HEK293 (cell line): ENCODE data around the gene LMTK2.

Experiments used
- BCL11B ChIP-seq: fragments of 450-650 bp; formaldehyde crosslinking; IDR thresholded peaks from 2 replicates; pipeline ENCODE4 v1.5.1; 2016; ENCODE audit warnings: low read depth, missing biosample characterization, missing genetic modification characterization
- GFI1B ChIP-seq: fragments of 450-650 bp; formaldehyde crosslinking; IDR thresholded peaks from 2 replicates; pipeline ENCODE4 v1.5.1; 2016; ENCODE audit warnings: missing biosample characterization, missing genetic modification characterization
- HOXC10 ChIP-seq: sonication (generic); formaldehyde crosslinking; IDR thresholded peaks from 2 replicates; pipeline ENCODE4 v1.8.1; 2023; ENCODE audit warnings: mild to moderate bottlenecking, missing genetic modification reagents
- HOXD13 ChIP-seq: sonication (generic); formaldehyde crosslinking; IDR thresholded peaks from 2 replicates; pipeline ENCODE4 v1.8.0; 2022; ENCODE audit warnings: missing genetic modification reagents, borderline replicate concordance
- KLF9 ChIP-seq: fragments of 450-650 bp; formaldehyde crosslinking; IDR thresholded peaks from 2 replicates; pipeline ENCODE4 v1.5.1; 2016; ENCODE audit warnings: missing biosample characterization, missing genetic modification characterization, low read depth
- SCRT1 ChIP-seq: fragments of 450-650 bp; formaldehyde crosslinking; IDR thresholded peaks from 2 replicates; pipeline ENCODE4 v1.5.1; 2016; ENCODE audit warnings: missing biosample characterization, missing genetic modification characterization, borderline replicate concordance
- SP7 ChIP-seq: fragments of 450-650 bp; formaldehyde crosslinking; IDR thresholded peaks from 2 replicates; pipeline ENCODE4 v1.5.1; 2016; ENCODE audit warnings: missing biosample characterization, missing genetic modification characterization
- YY2 ChIP-seq: fragments of 450-650 bp; formaldehyde crosslinking; IDR thresholded peaks from 2 replicates; pipeline ENCODE4 v1.5.1; 2016; ENCODE audit warnings: missing biosample characterization, missing genetic modification characterization
- ZBTB48 ChIP-seq: fragments of 450-650 bp; formaldehyde crosslinking; IDR thresholded peaks from 2 replicates; pipeline ENCODE4 v1.5.1; 2016; ENCODE audit warnings: missing biosample characterization, missing genetic modification characterization
- ZBTB8A ChIP-seq: fragments of 450-650 bp; formaldehyde crosslinking; IDR thresholded peaks from 2 replicates; pipeline ENCODE4 v1.5.1; 2016; ENCODE audit warnings: missing biosample characterization, missing genetic modification characterization
- ZFHX2 ChIP-seq: fragments of 450-650 bp; formaldehyde crosslinking; conservative IDR thresholded peaks from 2 replicates; pipeline ENCODE4 v1.5.1; 2016; ENCODE audit warnings: missing biosample characterization, missing genetic modification characterization
- ZFP3 ChIP-seq: fragments of 450-650 bp; formaldehyde crosslinking; IDR thresholded peaks from 2 replicates; pipeline ENCODE4 v1.5.1; 2016; ENCODE audit warnings: low read depth, missing biosample characterization, missing genetic modification characterization
- ZNF10 ChIP-seq: fragments of 450-650 bp; formaldehyde crosslinking; IDR thresholded peaks from 2 replicates; pipeline ENCODE4 v1.5.1; 2017; ENCODE audit warnings: missing biosample characterization, missing genetic modification characterization
- ZNF184 ChIP-seq: fragments of 450-650 bp; IDR thresholded peaks from 2 replicates; pipeline ENCODE4 v1.5.1; 2018; ENCODE audit warnings: missing biosample characterization, mild to moderate bottlenecking, missing genetic modification characterization
- ZNF221 ChIP-seq: fragments of 450-650 bp; formaldehyde crosslinking; IDR thresholded peaks from 2 replicates; pipeline ENCODE4 v1.5.1; 2017; ENCODE audit warnings: missing biosample characterization, missing genetic modification characterization, borderline replicate concordance
- ZNF292 ChIP-seq: fragments of 450-650 bp; formaldehyde crosslinking; IDR thresholded peaks from 2 replicates; pipeline ENCODE4 v1.5.1; 2016; ENCODE audit warnings: low read depth, missing biosample characterization, missing genetic modification characterization, borderline replicate concordance
- ZNF302 ChIP-seq: fragments of 450-650 bp; formaldehyde crosslinking; IDR thresholded peaks from 2 replicates; pipeline ENCODE4 v1.5.1; 2016; ENCODE audit warnings: missing biosample characterization, missing genetic modification characterization, low read depth
- ZNF311 ChIP-seq: fragments of 450-650 bp; formaldehyde crosslinking; IDR thresholded peaks from 2 replicates; pipeline ENCODE4 v1.5.1; 2017; ENCODE audit warnings: missing biosample characterization, missing genetic modification characterization, borderline replicate concordance
- ZNF324 ChIP-seq: fragments of 450-650 bp; formaldehyde crosslinking; IDR thresholded peaks from 2 replicates; pipeline ENCODE4 v1.5.1; 2016; ENCODE audit warnings: missing biosample characterization, missing genetic modification characterization
- ZNF416 ChIP-seq: fragments of 450-650 bp; formaldehyde crosslinking; IDR thresholded peaks from 2 replicates; pipeline ENCODE4 v1.5.1; 2016; ENCODE audit warnings: missing biosample characterization, missing genetic modification characterization
- ZNF501 ChIP-seq: fragments of 450-650 bp; formaldehyde crosslinking; IDR thresholded peaks from 2 replicates; pipeline ENCODE4 v1.5.1; 2016; ENCODE audit warnings: missing biosample characterization, missing genetic modification characterization
- ZNF560 ChIP-seq: fragments of 450-650 bp; formaldehyde crosslinking; IDR thresholded peaks from 2 replicates; pipeline ENCODE4 v1.5.1; 2017; ENCODE audit warnings: missing biosample characterization, missing genetic modification characterization, borderline replicate concordance
- ZNF621 ChIP-seq: fragments of 450-650 bp; formaldehyde crosslinking; IDR thresholded peaks from 2 replicates; pipeline ENCODE4 v1.5.1; 2017; ENCODE audit warnings: missing biosample characterization, missing genetic modification characterization
- ZNF626 ChIP-seq: fragments of 450-650 bp; sonication (Bioruptor Pico); formaldehyde crosslinking; IDR thresholded peaks from 2 replicates; pipeline ENCODE4 v1.5.1; 2018; ENCODE audit warnings: missing biosample characterization, missing genetic modification characterization, inconsistent platforms
- ZNF677 ChIP-seq: fragments of 450-650 bp; IDR thresholded peaks from 2 replicates; pipeline ENCODE4 v1.5.0; 2018; ENCODE audit warnings: missing biosample characterization, mild to moderate bottlenecking, missing genetic modification characterization, moderate library complexity
- ZNF792 ChIP-seq: fragments of 450-650 bp; formaldehyde crosslinking; IDR thresholded peaks from 2 replicates; pipeline ENCODE4 v1.5.1; 2016; ENCODE audit warnings: missing biosample characterization, missing genetic modification characterization
- ZNF837 ChIP-seq: fragments of 450-650 bp; formaldehyde crosslinking; IDR thresholded peaks from 2 replicates; pipeline ENCODE4 v1.5.1; 2016; ENCODE audit warnings: missing biosample characterization, missing genetic modification characterization
- TF ChIP-seq, protein P1 (sequence below): fragments of 450-650 bp; formaldehyde crosslinking; IDR thresholded peaks from 2 replicates; pipeline ENCODE4 v1.5.1; 2016; ENCODE audit warnings: missing biosample characterization, missing genetic modification characterization
- TF ChIP-seq, protein P2 (sequence below): fragments of 450-650 bp; formaldehyde crosslinking; IDR thresholded peaks from 2 replicates; pipeline ENCODE4 v1.5.1; 2016; ENCODE audit warnings: missing biosample characterization, missing genetic modification characterization
- TF ChIP-seq, protein P3 (sequence below): fragments of 450-650 bp; formaldehyde crosslinking; IDR thresholded peaks from 2 replicates; pipeline ENCODE4 v1.5.1; 2016; ENCODE audit warnings: missing biosample characterization, missing genetic modification characterization
- TF ChIP-seq, protein P4 (sequence below): fragments of 450-650 bp; IDR thresholded peaks from 2 replicates; pipeline ENCODE4 v1.5.1; 2018; ENCODE audit warnings: missing biosample characterization, mild to moderate bottlenecking, missing genetic modification characterization
- TF ChIP-seq, protein P5 (sequence below): fragments of 450-650 bp; formaldehyde crosslinking; IDR thresholded peaks from 2 replicates; pipeline ENCODE4 v1.5.1; 2017; ENCODE audit warnings: missing biosample characterization, missing genetic modification characterization
- TF ChIP-seq, protein P6 (sequence below): fragments of 450-650 bp; formaldehyde crosslinking; IDR thresholded peaks from 2 replicates; pipeline ENCODE4 v1.5.1; 2016; ENCODE audit warnings: missing biosample characterization, missing genetic modification characterization

The LMTK2 gene

DNA sequence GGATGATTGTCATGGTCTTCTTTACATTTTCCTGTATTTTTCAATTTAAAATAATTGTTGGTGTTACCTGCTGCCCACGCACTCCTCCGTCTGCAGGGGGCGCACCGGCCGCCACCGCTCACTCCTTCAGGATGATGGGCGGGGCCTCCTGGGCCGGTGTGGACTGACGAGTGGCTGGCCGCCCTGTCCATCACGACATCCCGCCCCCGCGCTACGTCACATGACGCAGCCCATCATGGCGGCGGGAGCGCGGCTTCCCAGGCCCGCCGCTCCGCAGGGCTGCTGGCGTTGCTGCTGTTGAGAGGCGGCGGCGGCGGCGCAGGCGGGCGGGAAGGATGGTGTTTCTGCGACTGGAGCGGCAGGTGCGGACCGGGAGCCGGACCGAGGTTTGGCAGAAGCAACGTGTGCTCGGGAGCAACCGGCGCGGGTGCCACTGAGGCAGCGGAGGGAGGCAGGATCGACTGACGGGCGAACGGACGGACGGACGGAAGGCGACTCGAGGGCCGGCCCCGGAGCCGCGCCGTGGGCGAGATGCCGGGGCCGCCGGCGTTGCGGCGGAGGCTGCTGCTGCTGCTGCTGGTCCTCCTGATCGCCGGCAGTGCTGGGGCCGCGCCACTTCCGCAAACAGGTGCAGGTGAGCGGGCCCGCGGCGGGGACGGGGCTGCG is at the start of gene LMTK2 (continued):
- TF ChIP-seq ZNF324 (peak; percentile 54; the same call in 1 of the 2 replicates), ZNF292 (no peak), ZNF560 (tag by site-specific recombination) (no peak), ZBTB8A (tag by site-specific recombination) (peak; percentile 33), ZNF302 (no peak), BCL11B (tag by site-specific recombination) (no peak), ZNF184 (tag by site-specific recombination) (no peak), ZNF621 (tag by site-specific recombination) (no peak), KLF9 (tag by site-specific recombination) (peak; percentile 57), ZBTB48 (tag by site-specific recombination) (peak; percentile 38; the same call in 1 of the 2 replicates), GFI1B (no peak), ZNF416 (no peak), ZNF677 (tag by site-specific recombination) (no peak), ZNF501 (tag by site-specific recombination) (peak; percentile 88), ZNF221 (tag by site-specific recombination) (no peak), ZFHX2 (tag by site-specific recombination) (peak; percentile 92), ZFP3 (tag by site-specific recombination) (no peak), ZNF792 (tag by site-specific recombination) (0 out of 2 replicates have a peak, but pooled peaks have one; percentile 67), ZNF10 (no peak), SCRT1 (tag by site-specific recombination) (no peak), HOXD13 (CRISPR knock-in tag) (no peak), YY2 (tag by site-specific recombination) (peak; percentile 97), ZNF626 (no peak), ZNF837 (tag by site-specific recombination) (no peak), ZNF311 (tag by site-specific recombination) (no peak), HOXC10 (CRISPR knock-in tag) (0 out of 2 replicates have a peak, but pooled peaks have one; percentile 81), SP7 (tag by site-specific recombination) (peak; percentile 84)
- TF ChIP-seq, protein P1, sequence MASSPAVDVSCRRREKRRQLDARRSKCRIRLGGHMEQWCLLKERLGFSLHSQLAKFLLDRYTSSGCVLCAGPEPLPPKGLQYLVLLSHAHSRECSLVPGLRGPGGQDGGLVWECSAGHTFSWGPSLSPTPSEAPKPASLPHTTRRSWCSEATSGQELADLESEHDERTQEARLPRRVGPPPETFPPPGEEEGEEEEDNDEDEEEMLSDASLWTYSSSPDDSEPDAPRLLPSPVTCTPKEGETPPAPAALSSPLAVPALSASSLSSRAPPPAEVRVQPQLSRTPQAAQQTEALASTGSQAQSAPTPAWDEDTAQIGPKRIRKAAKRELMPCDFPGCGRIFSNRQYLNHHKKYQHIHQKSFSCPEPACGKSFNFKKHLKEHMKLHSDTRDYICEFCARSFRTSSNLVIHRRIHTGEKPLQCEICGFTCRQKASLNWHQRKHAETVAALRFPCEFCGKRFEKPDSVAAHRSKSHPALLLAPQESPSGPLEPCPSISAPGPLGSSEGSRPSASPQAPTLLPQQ: peak; percentile 75
- TF ChIP-seq, protein P2, sequence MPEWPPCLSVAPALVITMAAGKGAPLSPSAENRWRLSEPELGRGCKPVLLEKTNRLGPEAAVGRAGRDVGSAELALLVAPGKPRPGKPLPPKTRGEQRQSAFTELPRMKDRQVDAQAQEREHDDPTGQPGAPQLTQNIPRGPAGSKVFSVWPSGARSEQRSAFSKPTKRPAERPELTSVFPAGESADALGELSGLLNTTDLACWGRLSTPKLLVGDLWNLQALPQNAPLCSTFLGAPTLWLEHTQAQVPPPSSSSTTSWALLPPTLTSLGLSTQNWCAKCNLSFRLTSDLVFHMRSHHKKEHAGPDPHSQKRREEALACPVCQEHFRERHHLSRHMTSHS (tag by site-specific recombination): peak; percentile 40; the same call in 1 of the 2 replicates
- TF ChIP-seq, protein P3, sequence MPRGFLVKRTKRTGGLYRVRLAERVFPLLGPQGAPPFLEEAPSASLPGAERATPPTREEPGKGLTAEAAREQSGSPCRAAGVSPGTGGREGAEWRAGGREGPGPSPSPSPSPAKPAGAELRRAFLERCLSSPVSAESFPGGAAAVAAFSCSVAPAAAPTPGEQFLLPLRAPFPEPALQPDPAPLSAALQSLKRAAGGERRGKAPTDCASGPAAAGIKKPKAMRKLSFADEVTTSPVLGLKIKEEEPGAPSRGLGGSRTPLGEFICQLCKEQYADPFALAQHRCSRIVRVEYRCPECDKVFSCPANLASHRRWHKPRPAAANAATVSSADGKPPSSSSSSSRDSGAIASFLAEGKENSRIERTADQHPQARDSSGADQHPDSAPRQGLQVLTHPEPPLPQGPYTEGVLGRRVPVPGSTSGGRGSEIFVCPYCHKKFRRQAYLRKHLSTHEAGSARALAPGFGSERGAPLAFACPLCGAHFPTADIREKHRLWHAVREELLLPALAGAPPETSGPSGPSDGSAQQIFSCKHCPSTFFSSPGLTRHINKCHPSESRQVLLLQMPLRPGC (tag by site-specific recombination): no peak
- TF ChIP-seq, protein P4, sequence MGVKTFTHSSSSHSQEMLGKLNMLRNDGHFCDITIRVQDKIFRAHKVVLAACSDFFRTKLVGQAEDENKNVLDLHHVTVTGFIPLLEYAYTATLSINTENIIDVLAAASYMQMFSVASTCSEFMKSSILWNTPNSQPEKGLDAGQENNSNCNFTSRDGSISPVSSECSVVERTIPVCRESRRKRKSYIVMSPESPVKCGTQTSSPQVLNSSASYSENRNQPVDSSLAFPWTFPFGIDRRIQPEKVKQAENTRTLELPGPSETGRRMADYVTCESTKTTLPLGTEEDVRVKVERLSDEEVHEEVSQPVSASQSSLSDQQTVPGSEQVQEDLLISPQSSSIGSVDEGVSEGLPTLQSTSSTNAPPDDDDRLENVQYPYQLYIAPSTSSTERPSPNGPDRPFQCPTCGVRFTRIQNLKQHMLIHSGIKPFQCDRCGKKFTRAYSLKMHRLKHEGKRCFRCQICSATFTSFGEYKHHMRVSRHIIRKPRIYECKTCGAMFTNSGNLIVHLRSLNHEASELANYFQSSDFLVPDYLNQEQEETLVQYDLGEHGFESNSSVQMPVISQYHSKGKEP (tag by site-specific recombination): no peak
- TF ChIP-seq, protein P5, sequence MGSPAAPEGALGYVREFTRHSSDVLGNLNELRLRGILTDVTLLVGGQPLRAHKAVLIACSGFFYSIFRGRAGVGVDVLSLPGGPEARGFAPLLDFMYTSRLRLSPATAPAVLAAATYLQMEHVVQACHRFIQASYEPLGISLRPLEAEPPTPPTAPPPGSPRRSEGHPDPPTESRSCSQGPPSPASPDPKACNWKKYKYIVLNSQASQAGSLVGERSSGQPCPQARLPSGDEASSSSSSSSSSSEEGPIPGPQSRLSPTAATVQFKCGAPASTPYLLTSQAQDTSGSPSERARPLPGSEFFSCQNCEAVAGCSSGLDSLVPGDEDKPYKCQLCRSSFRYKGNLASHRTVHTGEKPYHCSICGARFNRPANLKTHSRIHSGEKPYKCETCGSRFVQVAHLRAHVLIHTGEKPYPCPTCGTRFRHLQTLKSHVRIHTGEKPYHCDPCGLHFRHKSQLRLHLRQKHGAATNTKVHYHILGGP (tag by site-specific recombination): no peak
- TF ChIP-seq, protein P6, sequence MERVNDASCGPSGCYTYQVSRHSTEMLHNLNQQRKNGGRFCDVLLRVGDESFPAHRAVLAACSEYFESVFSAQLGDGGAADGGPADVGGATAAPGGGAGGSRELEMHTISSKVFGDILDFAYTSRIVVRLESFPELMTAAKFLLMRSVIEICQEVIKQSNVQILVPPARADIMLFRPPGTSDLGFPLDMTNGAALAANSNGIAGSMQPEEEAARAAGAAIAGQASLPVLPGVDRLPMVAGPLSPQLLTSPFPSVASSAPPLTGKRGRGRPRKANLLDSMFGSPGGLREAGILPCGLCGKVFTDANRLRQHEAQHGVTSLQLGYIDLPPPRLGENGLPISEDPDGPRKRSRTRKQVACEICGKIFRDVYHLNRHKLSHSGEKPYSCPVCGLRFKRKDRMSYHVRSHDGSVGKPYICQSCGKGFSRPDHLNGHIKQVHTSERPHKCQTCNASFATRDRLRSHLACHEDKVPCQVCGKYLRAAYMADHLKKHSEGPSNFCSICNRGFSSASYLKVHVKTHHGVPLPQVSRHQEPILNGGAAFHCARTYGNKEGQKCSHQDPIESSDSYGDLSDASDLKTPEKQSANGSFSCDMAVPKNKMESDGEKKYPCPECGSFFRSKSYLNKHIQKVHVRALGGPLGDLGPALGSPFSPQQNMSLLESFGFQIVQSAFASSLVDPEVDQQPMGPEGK: no peak
